ENCODE measurements around the gene CNTN5.
A peak's percentile ranks its signal among the peaks of the same experiment; 100 is the strongest.

CNTN5 gene

DNA sequence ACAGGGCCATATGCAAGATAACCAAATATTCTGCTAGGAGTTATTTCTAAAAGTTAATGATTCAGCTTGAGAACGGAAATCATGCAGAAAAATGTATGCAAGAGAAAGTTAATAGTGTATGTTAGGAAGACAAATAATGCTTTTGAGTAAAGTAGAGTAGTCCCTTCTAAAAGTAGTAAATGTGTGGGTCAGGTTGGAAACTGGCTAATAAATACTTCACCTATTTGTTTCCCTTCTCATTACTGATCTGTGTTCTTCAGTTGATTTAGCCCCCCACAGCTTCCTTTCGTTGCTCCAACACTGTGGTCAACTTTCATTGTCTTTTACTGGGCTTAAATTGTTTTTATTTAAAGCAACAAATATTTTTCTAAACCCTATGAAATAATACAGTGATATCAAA is 444.2 kb downstream of the CNTN5 start:
- Histone ChIP-seq H3K27ac (ENCODE audit: extremely low read depth, low read depth, low read length) (no peak overlapping the region), H3K4me1 (ENCODE audit: control insufficient read depth, insufficient read depth, low read length) (no peaks in the 10 kb centered on the region), H3K36me3 (ENCODE audit: control insufficient read depth in 2 of 2, insufficient read depth in 1 of 2, low read length in 2 of 2) (no peaks in the 10 kb centered on the region), H3K4me3 (ENCODE audit: low read depth, low read length) (no peak overlapping the region), H3K9me3 (ENCODE audit: control insufficient read depth, insufficient read depth, low read depth, low read length) (no peaks in the 10 kb centered on the region)
- CTCF ChIA-PET = no interaction called here
- POLR2A ChIA-PET = no interaction called here
- TF ChIP-seq ZNF692 (tag by site-specific recombination; IDR thresholded peaks at IDR 0.05) = no peak
- no peak for TF ChIP-seq SETDB1 (IDR thresholded peaks at IDR 0.05; ENCODE audit: insufficient read length, low read length)
- no peak for TF ChIP-seq ZNF10 (tag by site-specific recombination; IDR thresholded peaks at IDR 0.05)
- no peak for TF ChIP-seq ZNF404 (tag by site-specific recombination; IDR thresholded peaks at IDR 0.05)
- no peak for TF ChIP-seq ZNF140 (tag by site-specific recombination; IDR thresholded peaks at IDR 0.05)
- TF ChIP-seq ZSCAN5A (tag by site-specific recombination; IDR thresholded peaks at IDR 0.05) = no peak
- no peak for TF ChIP-seq ZNF19 (tag by site-specific recombination; IDR thresholded peaks at IDR 0.05; ENCODE audit: low read depth)
- TF ChIP-seq ZNF274 (IDR thresholded peaks at IDR 0.05; ENCODE audit: low read length) = no peak
- TF ChIP-seq ZNF274 (tag by site-specific recombination; IDR thresholded peaks at IDR 0.05; ENCODE audit: borderline replicate concordance) = no peak
- no peak for TF ChIP-seq ZBTB17 (tag by site-specific recombination; IDR thresholded peaks at IDR 0.05)
- TF ChIP-seq ZFP37 (tag by site-specific recombination; IDR thresholded peaks at IDR 0.05) = no peak
- TF ChIP-seq, protein P1, sequence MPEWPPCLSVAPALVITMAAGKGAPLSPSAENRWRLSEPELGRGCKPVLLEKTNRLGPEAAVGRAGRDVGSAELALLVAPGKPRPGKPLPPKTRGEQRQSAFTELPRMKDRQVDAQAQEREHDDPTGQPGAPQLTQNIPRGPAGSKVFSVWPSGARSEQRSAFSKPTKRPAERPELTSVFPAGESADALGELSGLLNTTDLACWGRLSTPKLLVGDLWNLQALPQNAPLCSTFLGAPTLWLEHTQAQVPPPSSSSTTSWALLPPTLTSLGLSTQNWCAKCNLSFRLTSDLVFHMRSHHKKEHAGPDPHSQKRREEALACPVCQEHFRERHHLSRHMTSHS (tag by site-specific recombination; IDR thresholded peaks at IDR 0.05) = no peak
- no peak for TF ChIP-seq ZNF548 (tag by site-specific recombination; IDR thresholded peaks at IDR 0.05)
- TF ChIP-seq ZNF426 (tag by site-specific recombination; IDR thresholded peaks at IDR 0.05) = no peak
- TF ChIP-seq ZNF169 (tag by site-specific recombination; IDR thresholded peaks at IDR 0.05) = no peak
- no peak for TF ChIP-seq ZBTB21 (tag by site-specific recombination; IDR thresholded peaks at IDR 0.05)
- no peak for TF ChIP-seq TSHZ1 (tag by site-specific recombination; IDR thresholded peaks at IDR 0.05; ENCODE audit: borderline replicate concordance)

DNA sequence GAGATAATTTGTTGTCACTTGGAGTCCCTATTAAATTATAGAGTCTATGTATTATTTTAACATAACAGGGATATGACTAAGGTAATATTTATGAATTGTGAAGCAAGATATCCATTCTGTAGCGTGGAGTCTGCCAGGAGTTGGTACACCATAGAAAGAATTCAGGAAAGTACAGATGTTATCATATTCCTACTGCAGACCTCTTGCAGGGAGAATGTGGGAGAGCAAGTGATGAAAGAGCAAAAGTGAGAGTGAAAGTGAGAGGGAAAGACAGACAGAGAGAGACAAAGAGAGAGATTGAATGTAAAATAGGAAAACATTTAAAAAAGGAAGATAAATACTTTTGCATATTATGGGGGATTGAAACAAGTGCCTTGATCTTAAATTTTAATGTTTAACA is 468.8 kb downstream of the CNTN5 start:
- TF ChIP-seq ZNF133 (tag by site-specific recombination; IDR thresholded peaks at IDR 0.05) = no peak
- no peak for TF ChIP-seq YY1 (tag by site-specific recombination; IDR thresholded peaks at IDR 0.05)
- 0 out of 2 replicates have a peak, but pooled peaks have one; percentile 29 for TF ChIP-seq PRDM1 (tag by site-specific recombination; IDR thresholded peaks at IDR 0.05)
- no peak for TF ChIP-seq ZNF18 (tag by site-specific recombination; IDR thresholded peaks at IDR 0.05)
- TF ChIP-seq BCL11A (tag by site-specific recombination; IDR thresholded peaks at IDR 0.05; ENCODE audit: low read depth) = no peak
- TF ChIP-seq, protein P2, sequence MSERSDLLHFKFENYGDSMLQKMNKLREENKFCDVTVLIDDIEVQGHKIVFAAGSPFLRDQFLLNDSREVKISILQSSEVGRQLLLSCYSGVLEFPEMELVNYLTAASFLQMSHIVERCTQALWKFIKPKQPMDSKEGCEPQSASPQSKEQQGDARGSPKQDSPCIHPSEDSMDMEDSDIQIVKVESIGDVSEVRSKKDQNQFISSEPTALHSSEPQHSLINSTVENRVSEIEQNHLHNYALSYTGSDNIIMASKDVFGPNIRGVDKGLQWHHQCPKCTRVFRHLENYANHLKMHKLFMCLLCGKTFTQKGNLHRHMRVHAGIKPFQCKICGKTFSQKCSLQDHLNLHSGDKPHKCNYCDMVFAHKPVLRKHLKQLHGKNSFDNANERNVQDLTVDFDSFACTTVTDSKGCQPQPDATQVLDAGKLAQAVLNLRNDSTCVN (tag by site-specific recombination; optimal IDR thresholded peaks at IDR 0.05) = no peak
- TF ChIP-seq, protein P3, sequence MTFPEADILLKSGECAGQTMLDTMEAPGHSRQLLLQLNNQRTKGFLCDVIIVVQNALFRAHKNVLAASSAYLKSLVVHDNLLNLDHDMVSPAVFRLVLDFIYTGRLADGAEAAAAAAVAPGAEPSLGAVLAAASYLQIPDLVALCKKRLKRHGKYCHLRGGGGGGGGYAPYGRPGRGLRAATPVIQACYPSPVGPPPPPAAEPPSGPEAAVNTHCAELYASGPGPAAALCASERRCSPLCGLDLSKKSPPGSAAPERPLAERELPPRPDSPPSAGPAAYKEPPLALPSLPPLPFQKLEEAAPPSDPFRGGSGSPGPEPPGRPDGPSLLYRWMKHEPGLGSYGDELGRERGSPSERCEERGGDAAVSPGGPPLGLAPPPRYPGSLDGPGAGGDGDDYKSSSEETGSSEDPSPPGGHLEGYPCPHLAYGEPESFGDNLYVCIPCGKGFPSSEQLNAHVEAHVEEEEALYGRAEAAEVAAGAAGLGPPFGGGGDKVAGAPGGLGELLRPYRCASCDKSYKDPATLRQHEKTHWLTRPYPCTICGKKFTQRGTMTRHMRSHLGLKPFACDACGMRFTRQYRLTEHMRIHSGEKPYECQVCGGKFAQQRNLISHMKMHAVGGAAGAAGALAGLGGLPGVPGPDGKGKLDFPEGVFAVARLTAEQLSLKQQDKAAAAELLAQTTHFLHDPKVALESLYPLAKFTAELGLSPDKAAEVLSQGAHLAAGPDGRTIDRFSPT (tag by site-specific recombination; IDR thresholded peaks at IDR 0.05) = no peak
- no peak for TF ChIP-seq ZNF629 (tag by site-specific recombination; IDR thresholded peaks at IDR 0.05)
- POLR2A ChIA-PET = no interaction called here
- Histone ChIP-seq H3K4me3 (ENCODE audit: low read depth, low read length) (no peak overlapping the region), H3K4me1 (ENCODE audit: control insufficient read depth, insufficient read depth, low read length) (no peaks in the 10 kb centered on the region), H3K36me3 (ENCODE audit: control insufficient read depth in 2 of 2, insufficient read depth in 1 of 2, low read length in 2 of 2) (no peaks in the 10 kb centered on the region), H3K9me3 (ENCODE audit: control insufficient read depth, insufficient read depth, low read depth, low read length) (no peaks in the 10 kb centered on the region), H3K27ac (ENCODE audit: extremely low read depth, low read depth, low read length) (no peak overlapping the region)
- CTCF ChIA-PET = no interaction called here

All from HEK293 (cell line).